Inflammatory macrophage (primary cell): Measurements from ENCODE around the gene SLFN12.
"Not testable (repeated sequence)": the region's sequence is repeated elsewhere in the genome, so short reads cannot be mapped to it uniquely, and the experiment has no call there.

Source experiments
- DNase-seq, 2 donors: peaks; one replicate each; pipeline ENCODE4 v3.0.0-alpha.2; 2020 to 2022
- total RNA-seq, 18 experiments: gene quantifications; one replicate each; lab custom pipeline; 2026; ENCODE audit warnings: mixed read lengths in 6 of 18, inconsistent platforms in 2 of 18; lab: John Stamatoyannopoulos, UW

The SLFN12 gene
- 7.6 to 26.8 (median 14.3) reads per million in 18 experiments for total RNA-seq

DNA sequence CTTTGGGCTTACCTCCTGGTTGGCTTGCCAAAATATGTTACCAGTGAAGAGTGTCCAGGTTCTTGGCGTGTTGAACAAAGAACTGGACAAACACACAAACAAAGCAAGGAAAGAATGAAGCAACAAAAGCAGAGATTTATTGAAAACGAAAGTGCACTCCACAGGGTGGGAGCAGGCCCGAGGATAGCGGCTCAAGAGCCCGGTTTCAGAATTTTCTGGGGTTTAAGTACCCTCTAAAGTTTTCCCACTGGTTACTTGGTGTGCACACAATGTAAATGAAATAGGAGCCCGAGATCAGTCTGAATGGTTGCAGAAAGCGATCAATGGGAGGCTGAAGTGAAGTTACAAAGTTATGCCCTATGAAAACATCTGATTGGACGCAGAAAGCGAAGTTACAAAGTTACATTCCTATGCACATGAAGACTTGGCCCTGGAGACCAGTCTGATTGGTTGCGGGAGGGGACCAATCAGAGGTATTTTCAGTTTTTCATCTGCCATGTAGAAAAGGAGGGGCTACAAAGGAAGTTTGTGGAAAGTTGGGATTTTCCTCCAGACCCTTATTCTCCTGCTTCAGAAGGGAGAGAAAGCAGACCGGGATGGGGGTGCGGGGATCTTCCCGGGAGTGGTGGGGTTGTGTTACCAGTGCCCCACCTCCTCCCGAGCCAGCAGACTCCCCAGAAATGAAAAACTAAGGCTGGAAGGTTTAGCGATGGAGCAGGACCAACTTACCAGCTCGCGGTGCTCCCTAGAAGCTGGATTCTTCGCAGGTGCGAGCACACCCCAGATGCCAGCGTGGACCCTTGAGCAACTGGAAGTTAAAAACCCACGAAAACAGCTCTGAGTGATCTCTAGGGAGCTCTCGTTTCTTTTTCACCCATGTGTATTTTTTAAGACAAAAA, at the start of gene SLFN12:
Gene SLFN12 (minus strand): TSS at position 325 of the 899 bp plus-strand sequence. CDS start 9,472 bp downstream, outside the sequence.
- DNase-seq = peak; percentile 82 to 88

DNA sequence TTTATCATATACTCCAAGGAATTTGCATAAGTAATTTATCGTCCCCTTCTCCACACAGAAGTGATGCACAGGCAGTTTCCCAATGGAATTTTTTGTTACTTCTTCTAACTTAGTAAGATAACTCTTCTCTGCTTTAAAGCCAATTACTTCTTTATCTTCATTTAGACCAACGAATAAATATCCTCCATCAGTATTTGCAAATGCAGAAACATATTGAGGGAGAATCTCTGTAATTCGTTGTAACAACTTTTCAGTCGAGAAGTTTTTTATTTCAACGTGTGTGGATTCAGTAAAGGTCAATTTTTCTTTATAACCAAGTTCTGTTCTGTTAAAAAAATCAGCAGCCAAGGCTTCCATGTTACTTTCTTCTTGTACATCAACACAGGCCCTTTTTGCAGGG, 47.0 kb upstream of the SLFN12 start:
- DNase-seq = no peak

DNA sequence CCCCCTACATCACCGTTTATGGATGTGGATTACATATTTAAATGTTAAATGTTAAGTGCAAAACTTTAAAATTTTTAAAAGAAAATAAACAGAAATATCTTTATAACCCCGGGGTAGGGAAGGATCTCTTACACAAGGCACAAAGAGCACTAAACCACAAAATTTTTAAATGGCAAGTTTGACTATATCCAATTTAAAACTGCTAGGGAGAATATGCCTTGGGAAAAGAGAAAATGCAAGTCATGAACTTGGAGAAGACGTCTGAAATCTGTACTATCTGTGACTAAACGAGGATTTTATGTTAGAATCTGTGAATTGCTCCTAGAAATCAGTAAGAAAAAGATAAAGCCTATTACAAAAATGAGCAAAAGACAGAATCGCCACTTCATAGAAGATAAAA, 44.9 kb upstream of the SLFN12 start:
- no peak for DNase-seq

DNA sequence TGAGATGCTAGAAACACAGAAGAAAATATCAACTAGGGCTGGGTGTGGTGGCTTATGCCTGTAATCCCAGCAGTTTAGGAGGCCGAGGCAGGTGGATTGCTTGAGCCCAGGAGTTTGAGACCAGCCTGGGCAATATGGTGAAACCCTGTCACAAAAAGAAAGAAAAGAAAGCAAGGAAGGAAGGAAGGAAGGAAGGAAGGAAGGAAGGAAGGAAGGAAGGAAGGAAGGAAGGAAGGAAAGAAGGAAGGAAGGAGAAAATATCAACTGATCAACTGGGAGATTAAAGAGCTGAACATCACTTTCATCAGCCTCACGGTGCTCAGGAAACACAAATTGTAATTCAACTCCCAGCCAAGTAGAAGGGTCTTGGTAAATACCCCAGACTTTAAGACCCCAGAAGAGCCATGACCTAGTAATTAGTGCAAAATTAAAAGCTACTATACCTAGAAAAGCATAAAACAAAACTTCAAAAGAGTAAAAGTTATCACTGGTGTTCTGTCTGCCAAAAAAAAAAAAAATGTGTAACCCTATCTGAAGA, 44.1 kb upstream of the SLFN12 start:
- no peak for DNase-seq

DNA sequence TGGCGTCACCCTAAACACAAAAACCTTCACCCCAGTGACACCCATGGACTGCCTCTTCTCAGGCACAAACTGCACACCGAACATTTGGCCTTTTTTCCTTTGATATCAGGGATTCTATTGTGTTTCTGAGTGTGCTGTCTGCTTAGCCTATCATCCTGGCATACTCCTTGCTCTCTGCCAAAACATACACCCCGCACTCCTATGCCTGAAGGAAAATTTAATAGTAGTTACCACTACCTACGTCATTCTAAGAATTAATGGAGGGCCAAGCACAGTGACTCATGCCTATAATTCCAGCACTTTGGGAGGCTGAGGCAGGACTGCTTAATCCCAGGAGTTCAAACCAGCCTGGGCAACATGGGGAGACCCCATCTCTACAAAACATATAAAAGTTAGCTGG, 36.2 kb upstream of the SLFN12 start:
- DNase-seq = no peak

DNA sequence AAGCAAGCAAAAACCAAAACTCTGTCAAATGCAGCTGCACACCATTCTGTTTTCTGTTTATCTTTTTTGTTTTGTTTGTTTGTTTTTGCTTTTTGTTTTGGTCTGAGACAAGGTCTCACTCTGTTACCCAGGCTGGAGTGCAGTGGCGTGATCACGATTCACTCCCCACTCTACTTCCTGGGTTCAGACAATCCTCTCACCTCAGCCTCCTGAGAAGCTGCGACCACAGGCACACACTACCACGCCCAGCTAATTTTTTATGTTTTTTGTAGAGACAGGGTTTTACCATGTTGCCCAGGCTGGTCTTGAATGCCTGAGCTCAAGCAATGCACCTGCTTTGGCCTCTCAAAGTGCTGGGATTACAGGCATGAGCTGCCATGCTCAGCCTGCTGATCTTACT, 35.5 kb upstream of the SLFN12 start:
- DNase-seq = no peak

DNA sequence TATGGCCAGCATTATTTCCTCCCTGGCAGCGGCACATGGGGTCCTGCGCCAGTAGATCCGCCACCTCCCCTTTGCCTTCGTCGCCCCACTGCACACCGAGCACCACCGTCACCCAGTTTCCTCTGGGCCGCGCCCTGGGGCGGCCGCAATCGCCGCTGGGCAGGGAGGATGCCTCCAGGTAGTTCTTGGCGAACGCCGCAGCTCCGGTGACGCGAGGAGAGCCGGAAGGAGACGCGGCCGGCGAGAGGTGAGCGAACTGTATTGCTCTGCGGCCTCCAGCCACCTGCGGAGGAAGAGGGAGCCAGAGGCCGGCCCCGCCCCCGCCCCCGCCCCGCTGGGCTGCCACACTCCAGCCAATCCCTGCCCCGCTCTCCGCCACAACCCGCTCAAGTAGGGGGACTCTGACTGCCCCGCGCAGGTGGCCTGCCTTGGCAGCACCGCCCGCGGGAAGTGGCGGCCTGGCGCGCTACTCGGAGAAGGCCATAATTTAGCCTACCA, 28.1 kb upstream of the SLFN12 start:
- no peak for DNase-seq

DNA sequence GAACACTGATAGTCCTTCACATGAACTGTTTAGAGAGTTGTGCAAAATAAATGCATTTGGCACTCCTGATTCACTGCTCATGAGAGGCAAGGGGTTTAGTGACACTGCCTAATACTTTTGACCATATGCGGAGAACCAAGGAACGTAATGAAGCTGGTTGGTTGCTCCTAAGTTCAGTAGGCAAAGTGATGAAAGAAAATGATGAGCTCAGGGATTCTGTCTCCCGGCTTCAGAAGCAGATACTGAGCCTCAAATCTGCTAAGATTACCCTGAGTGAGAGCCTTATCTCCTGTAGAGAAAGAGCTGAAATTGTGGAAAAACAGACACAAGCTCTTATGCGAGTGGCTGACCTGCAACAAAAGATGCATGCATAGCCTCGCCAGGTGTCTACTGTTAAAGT, 21.7 kb upstream of the SLFN12 start:
- not testable (repeated sequence) for DNase-seq

DNA sequence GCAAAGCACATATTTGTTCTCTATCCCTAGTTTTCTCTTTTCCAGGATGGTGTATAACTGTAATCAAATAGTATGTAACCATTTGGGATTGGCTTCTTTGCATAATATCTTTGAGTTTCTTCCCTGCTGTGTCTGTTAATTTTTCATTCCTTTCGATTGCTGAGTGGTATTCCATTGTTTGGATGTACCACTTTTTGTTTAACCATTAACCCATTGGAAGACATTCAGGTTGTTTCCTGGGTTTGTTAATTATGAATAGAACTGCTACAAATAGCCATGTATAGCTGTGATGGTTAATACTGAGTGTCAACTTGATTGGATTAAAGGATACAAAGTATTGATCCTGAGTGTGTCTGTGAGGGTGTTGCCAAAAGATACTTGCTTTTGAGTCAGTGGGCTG, 20.9 kb upstream of the SLFN12 start:
- DNase-seq = no peak

DNA sequence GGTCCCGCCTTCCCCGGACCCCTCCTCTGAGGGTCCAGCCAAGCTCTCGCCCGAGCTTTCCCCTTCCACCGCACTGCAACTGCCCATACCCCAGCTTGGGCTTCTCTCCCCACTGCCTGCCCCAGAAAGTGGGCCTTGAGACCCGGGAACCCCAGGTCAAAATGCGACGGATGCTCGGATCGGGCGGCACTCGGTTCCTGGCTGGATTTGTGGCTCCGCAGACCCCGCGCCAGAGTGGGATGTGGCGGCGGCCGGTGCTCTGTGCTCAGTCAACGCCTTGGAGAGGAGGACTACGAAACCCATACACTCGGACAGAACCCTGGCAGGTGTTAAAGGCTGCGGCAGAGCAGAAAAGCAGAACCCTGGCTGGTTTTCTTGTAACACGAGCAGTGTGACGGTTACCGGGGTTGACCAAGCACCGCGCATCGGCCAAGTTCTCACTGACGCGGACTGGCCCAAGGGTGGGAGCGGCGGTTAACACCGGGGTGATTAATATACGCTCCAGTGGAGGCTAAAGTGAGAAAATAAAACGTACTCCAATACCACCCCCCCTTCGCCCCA, 17.2 kb upstream of the SLFN12 start:
- DNase-seq = peak in 1 of 2 donors; percentile 26

DNA sequence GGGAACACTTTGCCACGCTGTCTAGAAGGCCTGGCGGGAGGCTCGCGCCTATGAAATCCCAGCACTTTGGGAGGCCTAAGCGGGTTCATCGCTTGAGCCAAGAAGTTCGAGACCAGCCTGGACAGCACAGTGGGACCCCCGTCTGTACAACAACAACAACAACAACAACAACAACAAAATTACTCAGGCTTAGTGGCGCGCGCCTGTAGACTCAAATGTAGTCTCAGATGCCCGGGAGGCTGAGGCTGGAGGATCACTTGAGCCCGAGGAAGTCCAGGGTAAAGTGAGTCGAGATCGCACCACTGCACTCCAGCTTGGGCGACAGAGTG, 16.6 kb upstream of the SLFN12 start:
- DNase-seq = no peak

DNA sequence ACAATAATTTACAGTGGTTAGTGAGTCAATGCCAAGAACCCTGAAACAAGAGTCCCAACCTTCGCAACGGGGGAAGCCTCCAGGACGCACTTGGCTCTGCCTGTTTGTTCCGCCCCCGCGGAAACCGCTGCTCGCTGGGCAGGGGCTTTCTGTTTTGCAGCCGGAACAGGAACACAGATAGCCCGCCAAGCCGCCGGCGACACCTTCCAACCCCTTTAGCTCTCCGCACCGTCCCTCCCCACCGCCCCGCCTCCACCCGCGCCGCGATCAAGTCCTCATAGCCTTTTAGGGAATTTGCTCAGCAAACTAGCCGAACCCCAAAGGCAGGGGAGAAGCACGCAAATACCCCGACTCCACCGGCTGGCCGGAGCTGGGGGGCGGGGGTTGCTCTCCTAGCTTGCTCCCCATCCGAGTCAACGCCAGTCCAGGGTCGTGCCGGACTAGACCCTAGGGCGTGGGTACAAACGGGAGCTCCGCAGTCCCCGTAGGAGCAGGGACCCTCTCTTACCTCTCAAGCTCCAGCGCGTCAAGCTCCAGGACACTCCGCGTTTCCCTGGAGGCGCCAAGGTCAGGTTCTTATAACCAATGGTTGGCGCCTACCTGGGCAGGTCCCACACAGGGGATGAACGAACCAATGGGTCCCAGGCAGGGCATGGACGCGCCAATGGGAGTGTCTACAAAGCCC, 16.1 kb upstream of the SLFN12 start, which contains the start of gene SLFN13:
Gene SLFN13 (minus strand): TSS at position 553 of the 685 bp plus-strand sequence. CDS start 3,086 bp downstream, outside the sequence.
- peak; percentile 86 to 91 for DNase-seq

DNA sequence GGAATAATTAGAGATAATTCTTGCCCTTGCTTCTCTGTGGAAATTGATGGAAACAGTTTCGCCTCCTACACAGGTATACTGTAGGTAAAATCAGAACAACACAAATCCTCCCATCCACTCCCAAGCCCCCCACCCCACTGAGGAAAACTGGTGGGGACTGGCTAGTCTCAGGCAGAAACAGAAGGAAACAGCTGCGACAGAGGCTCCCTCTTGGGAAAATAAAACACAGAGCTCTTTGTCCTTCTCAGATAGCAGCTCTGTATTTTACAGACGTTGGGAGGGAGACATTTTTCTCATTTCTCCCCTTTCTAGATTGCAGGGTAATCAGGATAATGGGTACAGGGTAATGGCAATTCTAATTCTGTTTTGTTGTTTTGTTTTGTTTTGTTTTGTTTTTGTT, 15.2 kb upstream of the SLFN12 start:
- no peak for DNase-seq

DNA sequence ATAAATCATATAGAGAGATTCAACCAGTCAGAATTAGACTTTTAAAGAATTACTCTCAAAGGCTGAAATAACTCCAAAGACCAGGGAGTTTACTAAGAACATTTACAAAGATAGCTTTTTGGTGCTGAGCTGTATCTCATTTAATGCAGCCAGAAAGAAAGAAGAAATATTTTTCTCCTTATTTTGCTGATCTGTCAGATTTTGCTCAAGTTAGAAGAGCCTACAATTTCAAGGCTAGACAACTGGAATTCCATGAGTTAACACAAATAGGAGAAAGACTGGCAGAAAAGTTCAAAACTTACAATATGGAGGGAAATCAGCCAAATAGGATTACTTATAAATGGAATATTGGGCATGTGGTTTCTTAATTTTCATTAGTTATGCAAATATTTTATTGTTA, 6.1 kb upstream of the SLFN12 start:
- no peak for DNase-seq

DNA sequence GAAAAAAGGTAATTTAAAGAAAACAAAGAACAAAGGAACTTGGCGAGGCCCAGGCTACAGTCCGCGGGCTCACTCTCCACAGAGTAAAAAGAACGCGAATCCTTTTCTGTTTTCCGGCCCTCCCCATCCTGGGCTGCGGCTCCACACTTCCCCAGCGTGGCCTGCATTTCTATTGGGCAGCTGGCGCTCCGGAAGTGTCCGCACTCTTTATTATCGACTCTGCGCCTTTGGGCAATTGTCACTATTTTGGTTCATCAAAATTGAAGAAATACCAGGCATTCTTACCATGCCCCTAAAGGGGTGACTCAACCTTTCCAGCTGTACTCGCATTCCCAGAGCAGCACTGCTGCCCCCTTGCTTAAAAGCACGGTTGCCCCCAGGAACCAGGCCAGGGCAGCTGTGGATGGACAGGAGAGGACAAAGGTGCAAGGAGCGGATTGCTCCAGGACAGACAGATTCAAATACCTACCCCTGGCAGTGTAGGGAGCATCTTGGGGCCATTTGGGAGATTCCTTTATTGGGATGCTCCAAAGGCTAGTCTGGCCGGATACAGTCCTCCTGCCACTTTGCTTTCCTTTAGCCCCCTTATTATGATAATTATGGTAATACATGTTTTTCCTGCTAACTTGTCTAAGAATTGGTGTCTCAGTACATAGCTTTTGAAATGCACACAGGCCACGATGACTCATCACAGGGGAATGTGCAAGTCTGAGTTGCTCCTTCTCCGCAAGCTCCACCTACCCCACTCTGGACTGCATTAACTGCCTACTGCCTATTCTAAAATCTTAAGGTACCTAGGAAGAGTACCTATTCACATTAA, 985 bp upstream of the SLFN12 start:
- DNase-seq = peak; percentile 83 to 84

DNA sequence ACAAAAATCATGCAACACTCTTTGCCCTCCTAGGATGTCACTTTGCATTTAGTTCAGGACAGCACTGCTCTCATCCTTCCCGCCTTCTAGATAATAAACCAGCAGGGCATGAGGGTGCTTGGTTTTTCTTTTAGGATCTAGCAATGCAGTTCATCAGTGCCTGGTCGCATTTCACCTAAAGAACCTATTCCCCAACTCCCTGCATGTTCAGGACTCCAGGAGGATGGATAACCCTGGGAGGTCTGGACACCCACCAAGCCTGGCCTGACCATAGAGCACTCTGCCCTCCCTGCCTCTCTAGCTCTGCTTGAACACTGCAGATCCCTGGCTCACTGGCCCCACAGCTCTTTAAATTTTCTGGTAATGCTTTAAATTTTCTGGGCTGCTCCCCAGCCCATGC, 2.6 kb downstream of the SLFN12 start:
- DNase-seq = no peak

DNA sequence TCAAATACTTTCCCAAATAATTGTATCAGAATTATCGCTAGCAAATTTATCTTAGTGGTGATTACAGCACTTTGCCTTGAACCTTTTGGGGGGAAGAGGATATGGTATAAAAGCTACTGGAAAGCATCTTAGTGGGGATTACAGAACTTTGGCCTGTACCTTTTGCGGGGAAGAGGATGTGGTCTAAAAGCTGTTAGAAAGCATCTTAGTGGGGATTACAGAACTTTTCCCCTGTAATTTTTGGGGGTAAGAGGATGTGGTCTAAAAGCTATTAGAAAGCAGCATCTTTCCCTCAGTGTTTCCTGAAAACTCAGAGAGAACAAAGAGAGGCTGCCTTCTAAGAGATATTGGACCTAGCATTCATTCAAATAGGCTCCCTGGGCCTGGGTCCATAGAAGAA, 4.1 kb downstream of the SLFN12 start:
- no peak for DNase-seq

DNA sequence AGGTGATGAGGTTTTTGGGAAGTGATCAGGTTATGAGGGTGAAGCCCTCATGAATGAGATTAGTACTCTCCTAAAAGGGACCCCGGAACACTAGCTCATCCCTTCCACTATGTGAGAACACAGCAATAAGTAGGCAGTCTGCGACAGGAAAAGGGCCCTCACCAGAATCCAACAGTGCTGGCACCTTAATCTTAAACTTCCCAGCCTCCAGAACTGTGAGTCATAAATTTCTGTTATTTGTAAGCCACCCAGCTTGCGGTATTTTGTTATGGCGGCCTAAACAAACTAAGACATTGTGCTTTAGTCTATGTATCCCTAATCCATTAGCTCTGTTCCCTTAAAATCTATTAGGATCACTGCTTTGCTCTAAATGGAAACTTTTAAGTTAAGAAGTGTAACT, 8.5 kb downstream of the SLFN12 start:
- DNase-seq = no peak

DNA sequence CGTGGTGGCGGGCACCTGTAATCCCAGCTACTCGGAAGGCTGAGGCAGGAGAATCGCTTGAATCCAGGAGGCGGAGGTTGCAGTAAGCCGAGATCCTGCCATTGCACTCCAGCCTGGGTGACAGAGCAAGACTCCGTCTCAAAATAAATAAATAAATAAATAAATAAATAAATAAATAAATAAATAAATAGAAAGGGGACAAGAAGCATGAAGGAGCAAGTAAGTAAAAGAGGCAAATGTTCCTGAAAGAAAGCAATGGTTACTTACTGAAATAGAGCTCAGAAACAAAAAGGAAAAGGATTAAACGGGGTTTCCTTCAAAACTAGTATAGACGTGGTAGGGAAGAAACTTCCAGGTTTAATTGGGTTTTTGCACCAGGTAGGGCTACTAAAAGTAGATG, 11.2 kb downstream of the SLFN12 start:
- not testable (repeated sequence) for DNase-seq

DNA sequence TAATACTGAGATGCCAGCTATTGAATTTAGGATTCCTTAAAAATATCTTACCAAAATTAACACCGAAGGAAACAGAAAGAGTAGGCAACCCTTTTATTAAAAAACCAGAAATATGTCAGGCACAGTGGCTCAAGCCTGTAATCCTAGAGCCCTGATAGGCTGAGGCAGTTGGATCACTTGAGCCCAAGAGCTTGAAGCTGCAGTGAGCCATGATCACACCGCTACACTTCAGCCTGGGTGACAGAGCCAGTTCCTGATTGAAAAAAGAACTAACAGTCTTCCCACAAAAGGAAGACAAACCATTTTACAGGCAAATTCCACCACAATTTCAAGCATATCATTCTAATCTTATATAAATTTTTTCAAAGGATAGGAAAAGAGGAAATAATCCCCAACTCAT, 15.6 kb downstream of the SLFN12 start:
- no peak for DNase-seq

DNA sequence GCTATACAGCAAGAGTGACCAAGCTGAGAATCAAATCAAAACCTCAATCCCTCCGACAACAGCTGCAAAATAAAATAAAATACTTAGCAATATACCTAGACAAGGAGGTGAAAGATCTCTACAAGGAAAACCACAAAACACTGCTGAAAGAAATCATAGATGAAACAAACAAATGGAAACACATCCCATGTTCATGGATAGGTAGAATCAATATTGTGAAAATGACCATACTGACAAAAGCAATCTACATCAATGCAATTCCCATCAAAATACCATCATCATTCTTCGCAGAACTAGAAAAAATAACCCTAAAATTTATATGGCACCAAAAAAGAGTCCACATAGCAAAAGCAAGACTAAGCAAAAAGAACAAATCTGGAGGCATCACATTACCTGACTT, 17.6 kb downstream of the SLFN12 start:
- DNase-seq = not testable (repeated sequence)

DNA sequence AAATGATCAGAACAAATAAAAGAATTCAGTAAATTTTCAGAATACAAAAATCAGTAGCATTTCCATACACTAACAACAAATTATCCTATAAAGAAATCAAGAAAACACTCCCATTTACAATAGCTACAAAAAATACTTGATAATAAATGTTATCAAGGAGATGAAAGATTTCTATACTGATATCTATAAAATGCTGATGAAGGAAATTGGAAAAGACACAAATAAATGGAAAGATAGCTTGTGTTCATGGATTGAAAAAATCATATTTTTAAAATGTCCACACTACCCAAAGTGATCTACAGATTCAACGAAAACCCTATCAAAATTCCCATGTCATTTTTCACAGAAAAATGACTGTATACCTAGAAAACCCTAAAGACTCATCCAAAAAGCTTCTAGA, 18.1 kb downstream of the SLFN12 start:
- DNase-seq = no peak
